HUDEP-2 (cell line): Measurements from ENCODE around the gene GSK3B.
"Not testable (repeated sequence)": the region's sequence is repeated elsewhere in the genome, so short reads cannot be mapped to it uniquely, and the experiment has no call there.

Experiments
- DNase-seq, 76 experiments: peaks; one replicate each; lab custom pipeline; 2025; ENCODE audit not compliant: unreplicated experiment in 76 of 76; lab: John Stamatoyannopoulos, UW

The GSK3B gene

GRCh38 chr3:120021523-120021922 lies 72.7 kb downstream of the GSK3B start:
- no peak for DNase-seq

- DNase-seq: no peak
Observed at GRCh38 chr3:120018299-120018698, 75.9 kb downstream of the GSK3B start.

- no peak for DNase-seq
Observed at GRCh38 chr3:120017692-120018091, 76.6 kb downstream of the GSK3B start.

- no peak for DNase-seq
Observed at GRCh38 chr3:120013481-120013880, 80.8 kb downstream of the GSK3B start.

- DNase-seq: not testable (repeated sequence)
Observed at GRCh38 chr3:120005741-120006140, 88.5 kb downstream of the GSK3B start.

GRCh38 chr3:120004008-120004498 lies 90.2 kb downstream of the GSK3B start:
- peak in 55 of 76 experiments; percentile 1 to 74 (median 33) for DNase-seq

GRCh38 chr3:119998166-119998565 lies 96.1 kb downstream of the GSK3B start:
- DNase-seq: no peak

GRCh38 chr3:119990888-119991287 lies 103.4 kb downstream of the GSK3B start:
- no peak for DNase-seq

- DNase-seq: no peak
Observed at GRCh38 chr3:119989981-119990655, 104.1 kb downstream of the GSK3B start.

- DNase-seq: not testable (repeated sequence)
Observed at GRCh38 chr3:119986812-119987211, 107.4 kb downstream of the GSK3B start.

GRCh38 chr3:119981386-119981785 lies 112.9 kb downstream of the GSK3B start:
- DNase-seq: no peak

GRCh38 chr3:119978554-119979208 lies 115.6 kb downstream of the GSK3B start:
- DNase-seq: no peak

- no peak for DNase-seq
Observed at GRCh38 chr3:119977353-119977752, 116.9 kb downstream of the GSK3B start.

- no peak for DNase-seq
Observed at GRCh38 chr3:119976214-119976613, 118.0 kb downstream of the GSK3B start.

GRCh38 chr3:119974656-119975055 lies 119.6 kb downstream of the GSK3B start:
- DNase-seq: no peak

- no peak for DNase-seq
Observed at GRCh38 chr3:119973018-119973646, 121.1 kb downstream of the GSK3B start.

- DNase-seq: no peak
Observed at GRCh38 chr3:119969759-119970158, 124.5 kb downstream of the GSK3B start.

GRCh38 chr3:119967353-119968006 lies 126.8 kb downstream of the GSK3B start:
- no peak for DNase-seq

- no peak for DNase-seq
Observed at GRCh38 chr3:119965692-119966091, 128.6 kb downstream of the GSK3B start.

- DNase-seq: no peak
Observed at GRCh38 chr3:119964294-119964693, 130.0 kb downstream of the GSK3B start.

- DNase-seq: no peak
Observed at GRCh38 chr3:119955972-119956371, 138.3 kb downstream of the GSK3B start.
